ENCODE measurements around the gene MAST4.

MAST4 gene

DNA sequence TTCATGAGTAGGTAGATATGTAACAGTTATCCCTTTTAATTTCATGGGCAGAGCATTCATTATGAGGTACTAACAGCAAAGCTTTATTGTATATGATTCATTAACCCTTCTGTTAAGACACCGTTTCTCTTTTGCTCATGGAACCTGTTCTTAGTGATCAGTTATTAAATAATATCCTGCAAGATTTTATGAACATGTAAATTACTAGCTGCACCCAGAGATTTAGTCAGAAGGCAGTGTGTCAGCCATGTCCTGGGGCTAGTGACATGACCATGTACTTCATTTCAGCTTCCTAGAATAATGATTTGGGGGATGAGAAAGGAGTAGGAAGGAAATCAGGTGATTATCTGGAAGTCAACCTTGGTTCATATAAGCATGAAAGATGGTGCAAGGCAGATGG is 7.0 kb downstream of the MAST4 start:
- FAIRE-seq (no peak), DNase-seq (ENCODE audit: low spot score) (no peak)

- FAIRE-seq (no peak), DNase-seq (ENCODE audit: low spot score) (no peak)
Measured at GRCh38 chr5:66603881-66604280, 7.7 kb downstream of the MAST4 start.

- DNase-seq (ENCODE audit: low spot score) (no peak), FAIRE-seq (no peak)
Measured at GRCh38 chr5:66606713-66607112, 10.5 kb downstream of the MAST4 start.

GRCh38 chr5:66608501-66608900 is 12.3 kb downstream of the MAST4 start:
- DNase-seq (ENCODE audit: low spot score) = no peak
- no peak for FAIRE-seq

DNA sequence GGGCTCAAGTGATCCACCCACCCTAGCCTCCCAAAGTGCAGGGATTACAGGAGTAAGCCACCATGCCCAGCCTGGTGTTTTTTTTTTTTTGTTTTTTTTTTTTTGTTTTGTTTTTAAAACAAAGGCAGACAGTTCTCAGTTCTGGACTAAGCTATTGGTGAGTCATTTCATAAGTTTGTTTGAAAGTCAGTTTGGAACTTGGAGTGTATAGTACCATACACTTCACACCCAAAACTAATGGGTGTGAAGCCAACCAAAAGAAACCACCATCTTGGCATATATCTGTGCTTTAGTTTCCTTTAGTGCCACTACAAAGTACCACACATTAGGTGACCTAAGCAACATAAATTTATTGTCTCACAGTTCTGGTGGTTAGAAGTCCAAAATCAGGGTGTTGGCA is 13.4 kb downstream of the MAST4 start:
- DNase-seq (ENCODE audit: low spot score) (no peak), FAIRE-seq (peak; percentile 20)

DNA sequence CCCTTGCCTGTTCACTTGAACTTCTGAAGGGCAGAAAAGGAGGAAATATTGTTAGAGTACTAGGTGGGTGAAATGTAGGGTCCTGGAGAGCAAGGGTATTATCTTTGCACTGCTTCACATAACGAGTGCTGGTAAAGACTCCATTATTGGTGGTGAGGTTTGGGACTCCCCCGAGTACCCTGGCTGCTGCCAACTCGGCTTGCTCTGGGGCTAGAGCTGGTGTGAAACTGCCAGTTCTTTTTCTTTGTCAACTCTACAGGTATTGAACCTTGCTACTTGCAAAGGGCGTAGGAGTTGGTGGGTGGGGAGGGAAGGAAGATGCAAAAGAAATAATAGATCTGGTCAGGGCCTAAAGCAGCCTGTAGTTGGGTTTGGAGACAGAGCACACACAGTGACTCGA is 16.0 kb downstream of the MAST4 start:
- no peak for FAIRE-seq

DNA sequence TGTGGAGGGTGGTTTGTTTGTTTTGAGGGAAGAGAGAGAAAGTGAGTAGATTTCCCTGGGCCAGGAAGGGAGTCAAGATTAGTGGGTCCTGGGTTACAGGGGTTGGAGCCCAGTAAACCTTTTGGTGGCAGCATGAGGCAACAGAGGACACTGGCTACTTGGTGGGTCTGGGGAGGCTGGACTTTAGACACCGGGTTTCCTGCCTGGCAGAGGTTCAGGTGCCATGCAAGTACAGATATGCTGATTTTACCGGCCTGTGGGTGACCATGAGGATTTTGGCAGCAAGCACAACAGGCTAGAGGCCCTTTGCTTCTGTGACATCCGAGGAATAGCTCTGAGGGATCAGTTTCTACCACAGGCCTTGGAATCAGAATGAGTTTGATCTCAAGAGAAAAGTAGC is 18.9 kb downstream of the MAST4 start:
- DNase-seq (ENCODE audit: low spot score) (no peak), FAIRE-seq (no peak)

More for the DNA sequence above, 16.0 kb downstream of the MAST4 start:
- DNase-seq (ENCODE audit: low spot score) = no peak

- FAIRE-seq (no peak), DNase-seq (ENCODE audit: low spot score) (no peak)
Measured at GRCh38 chr5:66615894-66616293, 19.7 kb downstream of the MAST4 start.

- DNase-seq (ENCODE audit: low spot score) (no peak), FAIRE-seq (no peak)
Measured at GRCh38 chr5:66616520-66617225, 20.5 kb downstream of the MAST4 start.

GRCh38 chr5:66617226-66617861 is 21.2 kb downstream of the MAST4 start:
- FAIRE-seq = no peak
- no peak for DNase-seq (ENCODE audit: low spot score)

- DNase-seq (ENCODE audit: low spot score) = no peak
- FAIRE-seq = no peak
Measured at GRCh38 chr5:66617991-66618768, 22.0 kb downstream of the MAST4 start.

- no peak for DNase-seq (ENCODE audit: low spot score)
- no peak for FAIRE-seq
Measured at GRCh38 chr5:66620711-66621110, 24.5 kb downstream of the MAST4 start.

DNA sequence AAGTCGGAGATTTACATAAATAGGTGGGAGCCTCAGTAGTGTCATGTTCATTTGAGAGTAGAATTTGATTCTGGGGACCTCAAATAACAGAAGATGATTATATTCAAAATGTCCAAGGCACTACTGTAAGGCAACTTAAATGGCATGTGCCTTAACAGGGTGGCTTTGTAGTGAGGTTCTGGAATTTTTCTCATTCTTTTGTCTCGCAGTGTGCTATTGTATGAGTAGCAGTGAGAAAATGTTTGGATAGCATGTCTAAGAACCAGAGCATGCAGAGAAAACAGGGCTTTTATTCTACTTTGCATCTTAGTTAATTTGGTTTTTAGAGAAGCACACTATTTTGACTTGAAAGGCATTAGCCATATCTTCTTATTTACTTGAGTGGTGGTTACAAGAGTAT is 25.0 kb downstream of the MAST4 start:
- no peak for FAIRE-seq

DNA sequence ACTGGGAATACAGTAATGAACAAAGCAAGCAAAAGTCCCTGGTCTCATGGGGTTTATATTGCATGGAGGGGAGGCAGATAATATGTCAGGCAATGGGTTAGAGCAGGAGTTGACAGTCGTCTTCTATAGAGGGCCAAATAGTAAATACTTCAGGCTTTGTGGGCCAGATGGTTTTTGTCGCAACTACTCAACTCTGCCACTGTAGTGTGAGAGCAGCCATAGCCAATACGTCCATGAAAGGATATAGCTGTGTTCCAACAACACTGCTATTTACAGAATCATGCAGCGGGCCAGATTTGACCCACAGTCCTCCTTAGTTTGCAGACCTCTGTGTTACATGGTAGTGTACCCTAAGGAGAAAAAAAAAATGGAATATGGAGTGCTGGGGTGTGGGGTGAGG is 25.5 kb downstream of the MAST4 start:
- FAIRE-seq (no peak), DNase-seq (ENCODE audit: low spot score) (no peak)

More for the DNA sequence above, 25.0 kb downstream of the MAST4 start:
- no peak for DNase-seq (ENCODE audit: low spot score)

DNA sequence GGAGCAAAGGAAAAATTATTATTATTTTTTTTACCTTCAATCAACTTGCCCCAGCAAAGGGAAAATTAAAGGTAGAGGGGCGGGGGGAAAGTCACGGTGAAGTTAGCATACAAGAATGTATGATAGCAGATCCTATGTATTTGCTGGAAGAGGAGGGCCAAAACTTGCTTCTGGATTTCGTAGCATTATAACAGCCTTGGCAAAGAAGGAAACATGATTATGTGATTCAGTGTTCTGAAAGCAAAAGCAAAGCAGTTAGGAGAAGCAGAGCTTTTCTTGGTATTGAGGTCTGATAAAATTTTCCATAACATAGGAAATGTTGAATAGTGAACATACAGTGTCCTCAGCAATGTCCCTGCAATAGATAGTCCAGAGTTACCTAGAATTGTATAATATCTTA is 32.4 kb downstream of the MAST4 start:
- FAIRE-seq (no peak), DNase-seq (ENCODE audit: low spot score) (no peak)

DNA sequence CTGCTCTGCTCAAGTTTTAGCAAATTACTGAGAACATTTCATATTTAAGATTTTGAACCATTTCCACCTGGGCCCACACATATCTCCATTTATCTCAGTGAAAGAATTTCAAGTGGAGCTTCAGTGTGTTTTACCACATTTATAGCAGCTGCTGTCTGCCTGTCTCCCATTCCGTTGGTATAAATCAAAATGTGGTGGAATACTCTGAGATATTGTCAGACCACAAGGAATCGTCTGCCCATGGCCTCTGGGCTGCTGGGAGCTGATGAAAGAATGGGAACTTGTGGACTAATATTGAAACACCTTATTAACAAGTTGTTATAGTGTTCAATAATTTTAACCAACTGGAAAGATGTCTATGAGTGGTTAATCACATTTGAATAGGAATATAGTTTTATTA is 33.3 kb downstream of the MAST4 start:
- FAIRE-seq = no peak
- DNase-seq (ENCODE audit: low spot score) = no peak

DNA sequence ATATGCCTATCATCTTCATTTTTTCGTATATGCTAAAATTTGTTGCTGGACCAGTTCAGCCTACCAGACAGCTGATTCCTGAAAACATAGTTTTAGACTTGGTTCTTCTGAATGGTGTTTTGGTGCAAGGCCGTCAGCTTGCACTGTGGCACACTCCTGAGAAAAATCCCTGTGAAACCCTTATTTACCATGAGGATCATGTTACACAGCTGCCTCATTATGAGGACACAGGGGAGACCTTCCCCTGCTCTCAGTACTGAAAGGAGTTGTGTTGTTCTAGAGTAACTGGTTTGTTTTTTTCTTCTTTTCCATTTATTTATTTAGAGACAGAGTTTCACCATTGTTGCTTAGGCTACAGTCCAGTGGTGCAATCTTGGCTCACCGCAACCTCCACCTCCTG is 37.6 kb downstream of the MAST4 start:
- FAIRE-seq (no peak), DNase-seq (ENCODE audit: low spot score) (no peak)

DNA sequence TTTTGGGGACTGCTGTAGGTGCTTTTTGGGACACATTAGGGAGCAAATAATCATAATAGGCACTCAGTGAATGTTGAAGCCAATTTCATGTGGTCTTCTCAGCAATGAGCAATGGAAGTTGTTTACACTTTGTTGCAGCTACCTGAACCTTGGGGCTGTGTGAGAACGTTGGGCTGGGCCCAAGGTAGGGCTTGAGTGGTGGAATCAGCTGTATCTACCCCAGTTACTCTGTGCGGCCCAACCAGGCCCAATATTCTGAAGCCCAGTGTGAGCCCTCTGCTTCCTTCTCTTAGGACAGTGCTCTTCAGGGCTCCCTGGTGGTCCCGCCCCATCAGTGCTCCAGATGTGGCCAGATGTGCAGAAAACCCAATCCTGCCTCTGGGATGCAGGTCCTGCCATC is 38.4 kb downstream of the MAST4 start:
- DNase-seq (ENCODE audit: low spot score) (no peak), FAIRE-seq (no peak)

DNA sequence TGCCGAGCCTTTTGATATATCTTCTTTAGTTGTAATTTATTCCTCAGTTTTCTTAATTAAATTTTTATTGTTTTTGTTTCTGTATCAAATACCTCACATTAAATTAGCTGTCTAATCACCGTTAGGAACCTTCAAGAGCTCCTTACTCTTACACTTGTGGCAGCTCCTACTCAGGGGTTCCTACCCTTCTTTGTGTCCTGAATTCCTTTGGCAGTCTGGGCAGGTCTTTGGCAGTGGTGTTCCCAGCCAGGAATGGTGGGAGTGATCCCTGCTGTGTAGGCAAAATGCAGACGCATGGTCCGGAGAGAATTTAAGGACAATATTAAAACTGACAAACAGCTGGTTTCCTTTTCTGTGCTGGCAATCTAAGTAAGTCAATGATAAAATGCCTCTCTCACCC is 41.8 kb downstream of the MAST4 start:
- no peak for FAIRE-seq

DNA sequence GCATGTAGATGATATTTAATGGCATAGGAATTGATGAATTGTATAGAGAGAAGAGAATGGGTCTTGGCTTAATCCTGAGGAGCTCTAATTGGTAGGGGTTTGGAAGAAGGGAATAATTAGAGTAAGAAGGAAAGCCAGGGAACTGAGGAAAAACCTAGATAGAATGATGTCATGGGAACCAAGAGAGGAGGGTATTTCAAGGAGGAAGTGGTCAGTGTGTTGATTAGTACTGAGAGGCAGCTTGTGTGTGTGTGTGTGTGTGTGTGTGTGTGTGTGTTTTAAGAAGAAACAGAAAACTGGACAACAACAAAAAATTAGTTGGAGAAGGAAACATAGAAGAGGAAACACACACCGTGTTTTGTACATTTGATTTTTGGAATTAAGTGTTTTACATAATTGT is 42.8 kb downstream of the MAST4 start:
- DNase-seq (ENCODE audit: low spot score) (no peak), FAIRE-seq (no peak)

More for the DNA sequence above, 41.8 kb downstream of the MAST4 start:
- DNase-seq (ENCODE audit: low spot score) = no peak

GRCh38 chr5:66642538-66642937 is 46.3 kb downstream of the MAST4 start:
- FAIRE-seq = no peak

GRCh38 chr5:66643387-66643786 is 47.2 kb downstream of the MAST4 start:
- FAIRE-seq = no peak
- no peak for DNase-seq (ENCODE audit: low spot score)

More at GRCh38 chr5:66642538-66642937, 46.3 kb downstream of the MAST4 start:
- DNase-seq (ENCODE audit: low spot score) = no peak
